ENCODE data around the gene NTN4. TPM values are rescaled to one million over a fixed set of nuclear protein-coding genes. Genes with fewer than 3 reads are reported as not detected.

NTN4 gene
- total RNA-seq, 1 donor from 2014 or later: 0.59 TPM

- no peak for DNase-seq
- no peaks in the 10 kb centered on the region for H3K4me1 Mint-ChIP-seq (ENCODE audit: low read depth, unreplicated experiment)
- no peak overlapping the region for H3K4me3 Mint-ChIP-seq (ENCODE audit: unreplicated experiment)
- no peaks in the 10 kb centered on the region for H3K9me3 Mint-ChIP-seq (ENCODE audit: unreplicated experiment)
- TF ChIP-seq CTCF (IDR thresholded peaks at IDR 0.05; ENCODE audit: partially characterized antibody, unreplicated experiment): no peak
- H3K27me3 Mint-ChIP-seq (ENCODE audit: unreplicated experiment): peaks cover 2% of the 10 kb centered on the region
- no peak overlapping the region for H3K27ac Mint-ChIP-seq (ENCODE audit: unreplicated experiment)
- no peaks in the 10 kb centered on the region for H3K36me3 Mint-ChIP-seq (ENCODE audit: unreplicated experiment)
Observed at GRCh38 chr12:95646781-95647190, 143.8 kb downstream of the NTN4 start.

- H3K4me3 Mint-ChIP-seq (ENCODE audit: unreplicated experiment): no peak overlapping the region
- no peaks in the 10 kb centered on the region for H3K9me3 Mint-ChIP-seq (ENCODE audit: unreplicated experiment)
- DNase-seq: no peak
- no peak for TF ChIP-seq CTCF (IDR thresholded peaks at IDR 0.05; ENCODE audit: partially characterized antibody, unreplicated experiment)
- H3K27me3 Mint-ChIP-seq (ENCODE audit: unreplicated experiment): peaks cover 6% of the 10 kb centered on the region
- no peak overlapping the region for H3K27ac Mint-ChIP-seq (ENCODE audit: unreplicated experiment)
- H3K4me1 Mint-ChIP-seq (ENCODE audit: low read depth, unreplicated experiment): no peaks in the 10 kb centered on the region
- H3K36me3 Mint-ChIP-seq (ENCODE audit: unreplicated experiment): no peaks in the 10 kb centered on the region
Observed at GRCh38 chr12:95643256-95643655, 147.3 kb downstream of the NTN4 start.

- no peak for DNase-seq
- H3K4me3 Mint-ChIP-seq (ENCODE audit: unreplicated experiment): no peak overlapping the region
- peaks cover 5% of the 10 kb centered on the region for H3K36me3 Mint-ChIP-seq (ENCODE audit: unreplicated experiment)
- H3K27me3 Mint-ChIP-seq (ENCODE audit: unreplicated experiment): peaks cover 10% of the 10 kb centered on the region
- H3K4me1 Mint-ChIP-seq (ENCODE audit: low read depth, unreplicated experiment): no peaks in the 10 kb centered on the region
- H3K27ac Mint-ChIP-seq (ENCODE audit: unreplicated experiment): no peak overlapping the region
- TF ChIP-seq CTCF (IDR thresholded peaks at IDR 0.05; ENCODE audit: partially characterized antibody, unreplicated experiment): no peak
- no peaks in the 10 kb centered on the region for H3K9me3 Mint-ChIP-seq (ENCODE audit: unreplicated experiment)
Observed at GRCh38 chr12:95642583-95642982, 148.0 kb downstream of the NTN4 start.

GRCh38 chr12:95641299-95641952, 149.1 kb downstream of the NTN4 start:
- Mint-ChIP-seq H3K36me3 (ENCODE audit: unreplicated experiment) (peaks cover 8% of the 10 kb centered on the region), H3K4me1 (ENCODE audit: low read depth, unreplicated experiment) (no peaks in the 10 kb centered on the region), H3K4me3 (ENCODE audit: unreplicated experiment) (no peak overlapping the region), H3K27ac (ENCODE audit: unreplicated experiment) (no peak overlapping the region), H3K9me3 (ENCODE audit: unreplicated experiment) (no peaks in the 10 kb centered on the region), H3K27me3 (ENCODE audit: unreplicated experiment) (peaks cover 10% of the 10 kb centered on the region)
- TF ChIP-seq CTCF (IDR thresholded peaks at IDR 0.05; ENCODE audit: partially characterized antibody, unreplicated experiment): no peak
- DNase-seq: no peak

GRCh38 chr12:95640516-95640915, 150.0 kb downstream of the NTN4 start:
- Mint-ChIP-seq H3K36me3 (ENCODE audit: unreplicated experiment) (peaks cover 9% of the 10 kb centered on the region), H3K4me1 (ENCODE audit: low read depth, unreplicated experiment) (no peaks in the 10 kb centered on the region), H3K27me3 (ENCODE audit: unreplicated experiment) (peaks cover 10% of the 10 kb centered on the region), H3K27ac (ENCODE audit: unreplicated experiment) (no peak overlapping the region), H3K4me3 (ENCODE audit: unreplicated experiment) (no peak overlapping the region), H3K9me3 (ENCODE audit: unreplicated experiment) (no peaks in the 10 kb centered on the region)
- no peak for TF ChIP-seq CTCF (IDR thresholded peaks at IDR 0.05; ENCODE audit: partially characterized antibody, unreplicated experiment)
- DNase-seq: no peak

Data from glutamatergic neuron (in vitro differentiated cells).